HepG2 (cell line): ENCODE data around the gene HDDC2. TPM values are rescaled to one million over a fixed set of nuclear protein-coding genes. Genes with fewer than 3 reads are reported as not detected.

Experiments used
- CBX5 ChIP-seq: sonication (generic); formaldehyde crosslinking; IDR thresholded peaks from 2 replicates; pipeline ENCODE4 v1.4.0; 2020; ENCODE audit warnings: missing genetic modification reagents, borderline replicate concordance
- GATAD1 ChIP-seq: IDR thresholded peaks from 2 replicates; pipeline ENCODE4 v1.6.1; 2016; ENCODE audit warnings: missing genetic modification reagents, missing compliant biosample characterization
- GPBP1L1 ChIP-seq: sonication (generic); formaldehyde crosslinking; IDR thresholded peaks from 2 replicates; pipeline ENCODE4 v1.5.0; 2020; ENCODE audit warnings: mild to moderate bottlenecking, missing genetic modification reagents
- ZHX2 ChIP-seq, 2 experiments: sonication (generic) in 1 of 2; formaldehyde crosslinking in 1 of 2; IDR thresholded peaks; 2 replicates each; pipeline versions ENCODE4 v1.6.1 to v1.9.0; 2014 to 2022; ENCODE audit warnings: antibody characterized with exemption in 1 of 2, borderline replicate concordance in 1 of 2, inconsistent platforms in 1 of 2, low read depth in 1 of 2, missing genetic modification reagents in 1 of 2
- ZNF570 ChIP-seq: sonication (generic); formaldehyde crosslinking; IDR thresholded peaks from 2 replicates; pipeline ENCODE4 v1.4.0; 2020; ENCODE audit warnings: mild to moderate bottlenecking, missing genetic modification reagents, borderline replicate concordance
- ZNF605 ChIP-seq: sonication (generic); formaldehyde crosslinking; IDR thresholded peaks from 2 replicates; pipeline ENCODE4 v1.8.0; 2022; ENCODE audit warnings: mild to moderate bottlenecking, missing genetic modification reagents
- polyA plus RNA-seq, 8 experiments: library from polyadenylated mRNA; depleted of rRNA in 3 of 8; stranded (reverse) in 7 of 8; unstranded in 1 of 8; fragments of >200 nt; fragmentation: Illumina TruSeq in 4 of 8; extraction: Trizol in 4 of 8; gene quantifications; 2 replicates each; pipeline versions ENCODE4 v1.2.1 to v1.2.3, GENCODE V29; 2011 to 2016; ENCODE audit warnings: low read depth in 4 of 8, missing spikeins in 1 of 8, mixed read lengths in 1 of 8; ENCODE audit not compliant: insufficient read depth in 1 of 8
- total RNA-seq, 5 experiments: library from RNA; depleted of rRNA; stranded (reverse); fragments of >200 nt; fragmentation: Illumina TruSeq; extraction: Trizol; gene quantifications; 2 replicates each; pipeline ENCODE4 v1.2.3, GENCODE V29; 2016; ENCODE audit warnings: low read depth in 1 of 5
- TF ChIP-seq, protein P1 (sequence below): fragments of 450-650 bp; IDR thresholded peaks from 2 replicates; pipeline ENCODE4 v1.6.1; 2017; ENCODE audit warnings: mild to moderate bottlenecking

The HDDC2 gene
- total and polyA plus RNA-seq, 2 of the 13 experiments (the other 11 are each of a cell fraction or from before 2014, with no cell fraction given): 76.7 to 78.7 TPM

GRCh38 chr6:125264476-125264875, 37.3 kb downstream of the HDDC2 start (continued):
- TF ChIP-seq ZNF570 (no peak), GPBP1L1 (CRISPR knock-in tag) (no peak), ZHX2 (IDR thresholded peaks at IDR 0.05; ENCODE audit: low read depth) (no peak), ZHX2 (CRISPR knock-in tag; IDR thresholded peaks at IDR 0.05; ENCODE audit: borderline replicate concordance) (no peak), CBX5 (CRISPR knock-in tag) (no peak), ZNF605 (CRISPR knock-in tag) (no peak), GATAD1 (no peak)
- TF ChIP-seq, protein P1, sequence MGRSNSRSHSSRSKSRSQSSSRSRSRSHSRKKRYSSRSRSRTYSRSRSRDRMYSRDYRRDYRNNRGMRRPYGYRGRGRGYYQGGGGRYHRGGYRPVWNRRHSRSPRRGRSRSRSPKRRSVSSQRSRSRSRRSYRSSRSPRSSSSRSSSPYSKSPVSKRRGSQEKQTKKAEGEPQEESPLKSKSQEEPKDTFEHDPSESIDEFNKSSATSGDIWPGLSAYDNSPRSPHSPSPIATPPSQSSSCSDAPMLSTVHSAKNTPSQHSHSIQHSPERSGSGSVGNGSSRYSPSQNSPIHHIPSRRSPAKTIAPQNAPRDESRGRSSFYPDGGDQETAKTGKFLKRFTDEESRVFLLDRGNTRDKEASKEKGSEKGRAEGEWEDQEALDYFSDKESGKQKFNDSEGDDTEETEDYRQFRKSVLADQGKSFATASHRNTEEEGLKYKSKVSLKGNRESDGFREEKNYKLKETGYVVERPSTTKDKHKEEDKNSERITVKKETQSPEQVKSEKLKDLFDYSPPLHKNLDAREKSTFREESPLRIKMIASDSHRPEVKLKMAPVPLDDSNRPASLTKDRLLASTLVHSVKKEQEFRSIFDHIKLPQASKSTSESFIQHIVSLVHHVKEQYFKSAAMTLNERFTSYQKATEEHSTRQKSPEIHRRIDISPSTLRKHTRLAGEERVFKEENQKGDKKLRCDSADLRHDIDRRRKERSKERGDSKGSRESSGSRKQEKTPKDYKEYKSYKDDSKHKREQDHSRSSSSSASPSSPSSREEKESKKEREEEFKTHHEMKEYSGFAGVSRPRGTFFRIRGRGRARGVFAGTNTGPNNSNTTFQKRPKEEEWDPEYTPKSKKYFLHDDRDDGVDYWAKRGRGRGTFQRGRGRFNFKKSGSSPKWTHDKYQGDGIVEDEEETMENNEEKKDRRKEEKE: no peak
- TF ChIP-seq, all 625 proteins: peak for 0
